GM18517 (cell line): ENCODE measurements around the gene PLCXD1.
"Not testable (repeated sequence)": the region's sequence is repeated elsewhere in the genome, so short reads cannot be mapped to it uniquely, and the experiment has no call there.

Source experiments
- ATAC-seq: cut with Tn5 transposase; IDR thresholded peaks from one replicate; pipeline ENCODE4 v1.9.1; 2021; ENCODE audit warnings: mild to moderate bottlenecking, moderate library complexity; ENCODE audit not compliant: unreplicated experiment

The PLCXD1 gene

DNA sequence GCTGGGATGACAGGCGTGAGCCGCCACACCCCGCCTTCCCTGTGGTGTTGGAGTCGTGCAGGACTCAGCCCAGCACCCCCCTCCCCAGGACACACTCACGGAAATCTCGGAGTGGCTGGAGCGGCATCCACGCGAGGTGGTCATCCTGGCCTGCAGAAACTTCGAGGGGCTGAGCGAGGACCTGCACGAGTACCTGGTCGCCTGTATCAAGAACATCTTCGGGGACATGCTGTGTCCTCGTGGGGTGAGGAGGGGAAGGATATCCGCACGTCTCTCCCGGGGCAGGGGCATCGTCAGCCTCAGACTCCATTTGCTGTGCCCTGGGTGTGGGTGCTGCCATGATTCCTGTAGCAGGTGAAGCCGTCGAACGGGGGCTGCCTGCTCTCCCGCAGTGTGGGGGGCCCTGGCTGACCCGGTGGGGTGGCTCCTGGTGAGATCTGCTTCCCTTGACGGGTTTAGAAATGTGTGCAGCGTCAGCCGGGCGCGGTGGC is 10.3 kb downstream of the PLCXD1 start:
- no peak for ATAC-seq

DNA sequence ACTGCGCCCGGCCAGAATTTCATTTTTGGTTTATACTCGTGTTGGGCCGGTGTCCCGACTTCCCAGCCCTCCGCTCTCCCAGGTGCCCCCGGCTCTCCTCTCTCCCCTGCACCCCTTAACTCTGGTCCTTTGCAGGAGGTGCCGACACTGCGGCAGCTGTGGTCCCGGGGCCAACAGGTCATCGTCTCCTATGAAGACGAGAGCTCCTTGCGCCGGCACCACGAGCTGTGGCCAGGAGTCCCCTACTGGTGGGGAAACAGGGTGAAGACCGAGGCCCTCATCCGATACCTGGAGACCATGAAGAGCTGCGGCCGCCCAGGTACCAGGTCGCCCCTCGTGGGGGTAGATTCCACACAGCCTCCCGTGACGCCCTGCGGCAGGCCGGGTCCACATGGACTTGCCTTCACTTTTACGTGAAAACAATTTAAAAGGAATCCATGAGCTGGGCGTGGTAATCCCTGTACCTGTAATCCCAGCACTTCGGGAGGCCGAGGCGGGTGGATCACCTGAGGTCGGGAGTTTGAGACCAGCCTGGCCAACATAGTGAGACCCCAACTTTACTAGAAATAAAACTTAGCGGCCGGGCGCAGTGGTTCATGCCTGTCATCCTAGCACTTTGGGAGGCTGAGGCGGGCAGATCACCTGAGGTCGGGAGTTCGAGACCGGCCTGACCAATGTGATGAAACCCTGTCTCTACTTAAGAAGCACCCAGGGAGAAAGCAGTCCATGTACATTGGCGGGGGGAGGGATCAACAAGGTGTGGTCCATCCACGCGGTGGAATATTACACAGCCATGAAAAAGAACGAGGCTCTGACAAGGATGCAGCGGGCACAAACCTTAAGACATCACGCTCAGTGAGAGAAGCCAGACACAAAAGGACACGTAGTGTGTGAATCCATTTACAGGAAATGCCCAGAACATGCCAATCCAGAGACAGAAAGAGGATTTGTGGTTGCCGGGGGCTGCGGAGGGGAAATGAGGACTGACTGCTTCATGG is 12.0 kb downstream of the PLCXD1 start:
- ATAC-seq, result no peak

DNA sequence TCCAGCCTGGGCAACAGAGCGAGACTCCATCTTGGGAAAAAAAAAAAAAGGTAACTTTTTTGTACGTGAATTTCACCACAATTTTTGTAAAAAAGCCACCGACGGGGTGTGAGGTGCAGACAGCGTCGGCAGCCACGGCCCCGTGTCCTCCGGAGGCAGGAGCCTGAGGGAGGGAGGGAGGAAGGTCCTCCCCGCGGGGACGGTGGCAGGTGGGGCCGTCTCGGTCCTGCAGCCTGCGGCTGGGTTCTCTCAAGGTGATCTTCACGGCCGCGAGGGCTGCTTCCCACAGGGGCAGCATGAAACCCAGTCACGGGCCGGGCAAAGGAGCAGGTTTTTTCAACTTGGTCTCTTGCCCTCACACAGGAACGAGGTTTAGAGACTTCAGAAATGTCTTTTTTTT is 14.0 kb downstream of the PLCXD1 start:
- ATAC-seq, result no peak

DNA sequence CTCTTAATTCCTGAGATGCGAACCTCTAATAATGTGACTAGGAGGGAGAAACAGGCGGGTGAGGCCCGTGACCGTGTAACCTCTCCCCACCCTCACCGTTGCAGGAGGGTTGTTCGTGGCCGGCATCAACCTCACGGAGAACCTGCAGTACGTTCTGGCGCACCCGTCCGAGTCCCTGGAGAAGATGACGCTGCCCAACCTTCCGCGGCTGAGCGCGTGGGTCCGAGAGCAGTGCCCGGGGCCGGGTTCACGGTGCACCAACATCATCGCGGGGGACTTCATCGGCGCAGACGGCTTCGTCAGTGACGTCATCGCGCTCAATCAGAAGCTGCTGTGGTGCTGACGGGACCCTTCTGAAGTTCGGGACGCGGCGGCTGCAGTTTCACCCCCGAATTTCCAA is 17.8 kb downstream of the PLCXD1 start:
- ATAC-seq, result no peak

DNA sequence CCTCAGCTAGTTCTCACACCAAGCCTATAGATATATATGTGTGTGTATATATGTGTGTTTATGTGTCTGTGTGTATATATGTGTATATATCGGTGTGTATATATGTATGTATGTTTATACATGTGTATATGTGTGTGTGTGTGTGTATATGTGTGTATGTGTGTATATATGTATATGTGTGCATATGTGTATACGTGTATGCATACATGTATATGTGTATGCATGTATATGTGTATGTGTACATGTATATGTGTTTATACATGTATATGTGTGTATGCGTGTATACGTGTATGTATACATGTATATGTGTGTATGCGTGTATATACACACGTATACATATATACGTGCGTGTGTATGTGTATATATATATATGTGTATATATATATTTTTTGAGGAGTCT is 19.2 kb downstream of the PLCXD1 start:
- no peak for ATAC-seq

DNA sequence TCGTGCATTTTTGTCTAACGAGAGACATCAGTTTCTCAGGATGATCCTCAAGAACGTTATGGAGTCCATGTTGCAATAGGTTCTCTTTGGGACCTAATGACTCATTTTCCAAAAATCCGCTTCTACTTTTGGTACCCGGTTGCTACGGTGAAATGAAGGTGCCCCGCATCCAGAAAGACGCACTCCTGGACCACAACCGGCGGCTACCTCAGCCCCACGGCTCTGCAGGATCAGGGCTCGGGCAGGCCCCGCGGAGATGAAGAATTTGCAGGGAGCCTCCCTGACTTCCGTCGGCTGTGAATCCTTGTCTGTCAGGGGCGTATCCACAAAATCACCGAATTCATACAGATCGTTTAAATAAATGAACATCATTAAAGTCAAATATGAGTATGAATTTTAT is 21.8 kb downstream of the PLCXD1 start:
- no peak for ATAC-seq

DNA sequence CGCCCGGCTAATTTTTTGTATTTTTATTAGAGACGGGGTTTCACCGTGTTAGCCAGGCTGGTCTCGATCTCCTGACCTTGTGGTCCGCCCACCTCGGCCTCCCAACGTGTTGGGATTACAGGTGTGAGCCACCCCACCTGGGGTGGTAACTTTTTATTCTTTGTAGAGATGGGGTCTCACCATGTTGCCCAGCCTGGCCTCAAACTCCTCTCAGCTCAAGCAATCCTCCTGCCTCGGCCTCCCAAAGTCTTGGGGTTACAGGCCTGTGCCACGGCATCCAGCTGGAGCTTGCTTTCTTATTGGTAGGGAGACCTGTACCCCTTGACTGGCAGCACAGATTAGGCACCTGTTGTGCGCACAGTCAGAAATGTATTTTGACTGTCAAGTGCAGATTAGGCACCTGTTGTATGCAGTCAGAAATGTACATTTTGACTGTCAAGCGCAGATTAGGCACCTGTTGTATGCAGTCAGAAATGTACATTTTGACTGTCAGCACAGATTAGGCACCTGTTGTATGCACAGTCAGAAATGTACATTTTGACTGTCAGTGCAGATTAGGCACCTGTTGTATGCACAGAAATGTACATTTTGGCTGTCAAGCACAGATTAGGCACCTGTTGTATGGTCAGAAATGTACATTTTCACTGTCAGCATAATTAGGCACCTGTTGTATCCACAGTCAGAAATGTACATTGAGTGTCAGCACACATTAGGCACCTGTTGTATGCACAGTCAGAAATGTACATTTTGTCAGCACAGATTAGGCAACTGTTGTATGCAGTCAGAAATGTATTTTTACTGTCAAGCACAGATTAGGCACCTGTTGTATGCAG is 24.8 kb downstream of the PLCXD1 start:
- ATAC-seq, result not testable (repeated sequence)

DNA sequence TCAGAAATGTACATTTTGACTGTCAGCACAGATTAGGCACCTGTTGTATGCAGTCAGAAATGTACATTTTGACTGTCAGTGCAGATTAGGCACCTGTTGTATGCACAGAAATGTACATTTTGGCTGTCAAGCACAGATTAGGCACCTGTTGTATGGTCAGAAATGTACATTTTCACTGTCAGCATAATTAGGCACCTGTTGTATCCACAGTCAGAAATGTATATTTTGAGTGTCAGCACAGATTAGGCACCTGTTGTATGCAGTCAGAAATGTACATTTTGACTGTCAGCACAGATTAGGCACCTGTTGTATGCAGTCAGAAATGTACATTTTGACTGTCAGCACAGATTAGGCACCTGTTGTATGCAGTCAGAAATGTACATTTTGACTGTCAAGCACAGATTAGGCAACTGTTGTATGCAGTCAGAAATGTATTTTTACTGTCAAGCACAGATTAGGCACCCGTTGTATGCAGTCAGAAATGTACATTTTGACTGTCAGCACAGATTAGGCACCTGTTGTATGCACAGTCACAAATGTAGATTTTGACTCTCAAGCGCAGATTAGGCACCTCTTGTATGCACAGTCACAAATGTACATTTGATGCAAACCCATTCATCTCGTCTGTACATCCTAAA is 25.6 kb downstream of the PLCXD1 start:
- not testable (repeated sequence) for ATAC-seq

DNA sequence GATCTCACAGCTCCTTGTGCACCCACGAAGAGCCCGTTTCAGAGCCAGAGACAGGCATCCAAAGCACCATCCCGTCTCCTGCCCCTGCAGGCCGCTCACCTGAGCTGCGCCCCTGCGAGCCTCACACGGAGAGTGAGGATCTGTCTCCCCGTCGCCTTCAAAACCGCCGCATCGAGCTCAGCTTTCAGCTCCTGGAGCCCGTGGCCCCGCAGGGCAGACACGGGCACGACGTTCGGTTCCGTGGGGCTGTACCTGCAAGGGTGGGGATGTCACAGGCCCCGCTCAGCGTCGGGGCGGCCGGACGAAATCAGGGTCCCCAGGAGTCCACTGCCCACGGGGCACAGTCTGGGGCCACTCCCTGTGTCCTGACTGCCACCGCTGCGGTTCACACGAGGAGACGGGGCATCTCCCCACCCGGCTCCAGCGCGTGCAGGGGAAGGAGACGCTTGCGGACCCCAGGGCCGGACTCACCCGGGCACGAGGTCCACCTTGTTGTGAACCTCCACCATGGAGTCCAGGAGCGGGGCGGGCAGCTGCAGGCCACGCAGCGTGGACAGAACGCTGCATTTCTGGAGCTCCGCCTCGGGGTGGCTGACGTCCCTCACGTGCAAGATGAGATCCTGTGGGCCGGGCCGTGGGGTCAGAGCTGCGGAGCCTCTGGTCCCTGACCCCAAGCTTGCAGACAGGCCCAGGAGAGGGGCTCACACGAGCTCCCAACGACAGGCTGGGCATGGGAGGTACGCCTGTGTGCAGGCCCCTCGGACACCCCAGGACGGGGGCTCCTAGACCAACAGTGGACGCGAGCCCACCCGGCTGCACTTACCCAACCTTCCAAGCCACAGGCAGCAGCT is 26.3 kb downstream of the PLCXD1 start:
- ATAC-seq, result no peak

DNA sequence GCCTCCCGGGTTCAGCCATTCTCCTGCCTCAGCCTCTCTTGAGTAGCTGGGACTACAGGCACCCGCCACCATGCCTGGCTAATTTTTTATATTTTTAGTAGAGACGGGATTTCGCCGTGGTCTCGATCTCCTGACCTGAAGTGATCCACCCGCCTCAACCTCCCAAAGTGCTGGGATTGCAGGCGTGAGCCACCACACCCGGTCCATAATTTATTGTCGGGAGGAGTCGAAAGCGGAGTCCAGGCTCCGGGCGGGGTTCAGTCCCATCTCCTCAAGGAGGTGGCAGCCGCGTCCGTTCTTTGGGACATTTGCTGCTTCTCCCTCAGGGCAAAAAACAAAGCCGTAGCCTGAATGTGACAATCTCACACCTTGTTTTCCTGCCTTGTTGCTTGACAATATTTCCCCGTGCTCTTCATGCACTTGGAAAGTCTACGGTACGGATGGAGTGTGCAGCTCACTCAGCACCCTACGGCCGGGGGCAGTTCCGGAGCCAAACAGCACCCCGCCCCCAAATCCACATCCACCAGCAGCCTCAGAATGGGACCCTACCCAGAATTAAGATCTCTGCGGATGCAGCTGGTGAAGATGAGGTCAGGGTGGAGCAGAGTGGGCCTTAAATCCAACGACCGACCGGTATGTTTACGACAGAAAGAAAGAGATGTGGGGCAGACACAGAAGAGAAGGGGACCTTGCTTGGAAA is 27.8 kb downstream of the PLCXD1 start:
- no peak for ATAC-seq

DNA sequence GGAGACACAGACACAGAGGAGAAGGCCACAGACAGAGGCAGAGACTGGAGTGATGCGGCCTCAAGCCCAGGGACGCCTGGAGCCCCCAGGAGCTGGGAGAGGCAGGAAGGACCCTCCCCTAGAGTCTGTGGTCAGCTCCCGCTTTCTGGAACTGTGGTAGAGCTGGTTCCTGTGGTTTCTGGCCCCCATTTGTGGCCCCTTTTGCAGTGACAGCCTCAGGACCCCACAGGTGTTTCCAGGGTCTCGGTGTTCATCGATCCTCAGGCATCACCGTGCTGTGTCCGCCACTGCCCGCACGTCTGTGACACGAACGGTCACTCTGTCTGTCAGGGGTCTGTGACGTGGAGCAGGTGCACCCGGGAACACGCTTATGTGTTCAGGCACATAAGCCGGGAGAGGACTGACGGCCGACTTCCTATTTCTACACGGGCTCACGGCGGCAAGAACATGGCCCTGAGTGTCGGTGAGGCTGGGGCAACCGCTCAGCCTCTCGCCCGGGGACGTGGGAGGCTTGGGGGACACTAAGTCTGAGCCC is 29.5 kb downstream of the PLCXD1 start:
- ATAC-seq, result no peak

DNA sequence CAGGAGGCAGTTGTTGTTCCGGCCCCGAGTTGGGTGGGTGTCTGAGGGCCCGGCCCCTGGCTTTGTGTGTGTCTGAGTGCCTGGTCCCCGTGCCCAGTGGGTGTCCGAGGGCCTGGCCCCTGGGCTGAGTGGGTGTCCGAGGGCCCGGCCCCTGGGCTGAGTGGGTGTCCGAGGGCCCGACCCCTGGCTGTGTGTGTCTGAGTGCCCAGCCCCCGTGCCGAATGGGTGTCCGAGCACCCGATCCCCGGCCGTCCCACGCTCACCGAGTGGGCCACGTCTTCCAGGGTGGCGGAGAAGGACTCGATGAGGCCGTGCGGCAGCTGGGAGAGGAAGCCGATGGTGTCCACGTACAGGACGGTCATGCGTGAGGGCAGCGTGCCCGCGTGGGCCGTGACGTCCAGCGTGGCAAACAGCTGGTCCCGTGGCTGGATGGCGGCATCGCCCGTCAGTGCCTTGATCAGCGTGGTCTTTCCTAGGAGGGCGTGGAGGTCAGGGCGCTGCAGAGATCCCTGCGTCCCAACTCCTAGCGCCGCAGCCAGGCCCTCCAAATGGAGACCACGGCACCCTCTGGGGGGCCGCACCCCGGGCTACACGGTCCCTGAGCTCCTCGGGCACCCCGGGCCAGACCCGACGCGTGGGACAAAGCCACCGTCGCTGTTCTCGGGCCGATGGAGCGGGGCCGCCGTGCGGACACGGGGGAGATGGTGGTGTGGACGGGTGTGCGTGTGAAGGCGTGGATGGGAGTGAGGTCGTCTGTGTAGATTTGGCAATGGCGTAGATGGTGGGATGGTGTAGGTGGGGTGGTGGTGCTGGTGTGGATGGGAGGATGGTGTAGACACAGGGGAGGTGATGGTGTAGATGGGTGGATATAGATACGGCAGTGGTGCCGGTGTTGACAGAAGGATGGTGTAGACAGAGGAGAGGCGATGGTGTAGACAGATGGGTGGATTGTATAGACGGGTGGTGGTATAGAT is 30.3 kb downstream of the PLCXD1 start:
- ATAC-seq, result no peak

DNA sequence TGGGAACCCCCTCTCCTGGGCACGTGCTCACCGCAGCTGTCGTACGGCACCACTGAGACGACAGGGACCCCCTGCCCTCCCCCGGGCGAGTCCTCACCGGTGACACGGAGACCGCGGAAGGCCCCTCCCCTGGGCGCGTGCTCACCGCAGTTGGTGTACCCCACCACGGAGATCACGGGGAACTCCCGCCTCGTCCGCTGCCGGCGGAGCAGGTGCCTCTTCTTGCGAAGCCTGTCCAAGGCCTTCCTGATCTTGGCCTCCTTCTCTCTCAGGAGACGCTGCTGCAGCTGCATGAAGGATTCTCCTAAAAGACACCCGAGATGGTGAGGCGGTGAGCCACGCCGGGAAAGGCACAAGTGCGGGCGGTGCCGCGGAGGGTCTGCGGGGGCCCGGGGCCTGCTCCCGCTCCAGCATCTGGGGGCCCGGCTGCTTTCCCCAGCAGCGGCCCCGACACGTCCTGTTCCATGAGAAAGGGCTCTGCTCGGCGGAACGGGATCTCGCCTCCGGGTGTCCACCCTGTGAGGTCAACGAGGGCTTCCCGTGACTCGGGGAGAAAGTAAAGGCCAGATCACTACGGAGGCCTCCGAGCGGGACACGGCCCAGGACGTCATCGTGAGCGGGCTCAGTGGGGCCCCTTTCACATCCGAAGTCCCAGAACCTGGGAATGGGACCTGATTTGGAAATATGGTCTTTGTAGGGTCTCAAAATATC is 31.6 kb downstream of the PLCXD1 start:
- ATAC-seq, result no peak

DNA sequence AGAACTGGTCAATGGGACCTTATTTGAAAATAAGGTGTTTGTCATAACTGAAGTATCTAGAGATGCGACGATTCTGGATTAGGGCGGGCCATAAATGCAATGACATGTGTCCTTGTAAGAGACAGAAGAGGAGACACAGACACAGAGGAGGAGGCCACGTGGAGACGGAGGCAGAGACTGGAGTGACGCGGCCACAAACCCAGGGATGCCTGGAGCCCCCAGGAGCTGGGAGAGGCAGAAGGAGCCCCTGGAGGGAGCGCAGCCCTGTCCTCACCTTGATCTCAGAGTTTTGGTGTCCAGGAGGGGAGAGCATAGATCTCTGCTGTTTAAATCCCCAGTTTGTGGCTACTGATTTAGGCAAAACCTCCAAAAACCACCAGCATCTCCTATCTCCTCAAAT is 32.4 kb downstream of the PLCXD1 start:
- no peak for ATAC-seq

DNA sequence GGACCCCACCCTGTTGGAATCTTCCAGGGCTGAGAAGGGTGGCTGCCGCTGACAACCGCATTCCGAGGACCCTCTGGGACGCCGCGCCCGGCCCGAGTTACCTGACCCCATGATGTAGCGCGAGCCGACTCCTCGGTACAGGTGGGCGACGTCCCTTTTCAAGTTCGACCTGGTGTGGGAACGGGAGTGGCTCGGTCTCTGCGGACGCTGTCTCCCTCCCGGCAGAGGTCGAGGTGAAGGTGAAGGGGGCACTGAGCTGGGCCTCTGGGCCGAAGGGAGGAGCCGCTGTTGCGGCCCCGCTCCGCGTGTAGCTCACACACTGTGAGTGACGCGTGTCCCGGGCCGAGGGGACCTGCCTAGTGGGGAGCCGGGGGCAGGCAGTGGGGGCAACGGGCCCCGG is 32.9 kb downstream of the PLCXD1 start:
- ATAC-seq, result no peak

DNA sequence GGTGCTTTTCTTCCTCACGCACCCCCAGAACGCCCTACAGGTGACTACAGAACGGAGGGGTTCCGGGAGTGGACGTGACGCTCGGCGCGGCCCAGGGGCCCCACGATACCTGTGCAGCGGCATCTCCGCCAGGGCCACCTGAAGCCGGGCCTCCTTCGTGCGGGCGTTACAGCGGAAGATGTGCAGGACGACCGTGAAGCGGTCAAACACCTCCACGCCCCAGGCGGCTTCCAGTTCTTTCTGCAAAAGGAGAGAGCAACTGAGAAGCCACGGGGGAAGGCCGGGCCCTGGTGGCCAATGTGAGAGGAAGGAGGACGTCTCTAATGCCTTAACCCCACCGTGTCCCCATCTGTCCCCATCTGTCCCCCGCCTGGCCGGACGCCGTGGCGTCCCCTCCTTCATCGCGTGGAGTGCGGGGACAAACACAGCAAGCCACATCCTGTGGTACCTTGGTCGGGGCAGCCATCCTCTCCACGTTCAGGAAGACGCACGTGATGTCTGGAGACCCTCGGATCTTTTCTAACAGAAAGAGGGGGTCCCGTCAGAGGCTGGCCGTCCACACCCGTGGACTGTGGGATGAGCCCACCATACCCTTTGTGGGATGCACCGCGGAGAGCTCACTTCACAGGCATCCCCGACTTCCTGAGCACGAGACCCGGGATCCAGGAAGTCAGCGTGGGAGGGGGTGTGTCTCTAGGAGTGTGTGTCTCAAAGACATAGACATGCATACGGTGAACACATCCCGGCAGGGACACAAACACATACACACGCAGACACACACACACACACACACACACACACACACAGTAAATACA is 33.8 kb downstream of the PLCXD1 start:
- ATAC-seq, result no peak
